Measurements from ENCODE around the gene IGF1R. TPM values are rescaled to one million over a fixed set of nuclear protein-coding genes. Genes with fewer than 3 reads are reported as not detected.

The IGF1R gene
- total and polyA plus RNA-seq, 2 of the 8 experiments (the other 6 are each of a cell fraction or from before 2014, with no cell fraction given), result 32.9 to 109 TPM

GRCh38 chr15:99006146-99006545, 357.8 kb downstream of the IGF1R start:
- H2BK12ac ChIP-seq (ENCODE audit: low read depth, low read length), result no peak overlapping the region
- H2AFZ ChIP-seq (ENCODE audit: low read length), result peak overlapping the region; percentile 77; the same call in 1 of the 2 replicates
- H3K4me3 ChIP-seq (ENCODE audit: extremely low read depth in 1 of 4, insufficient read depth in 2 of 4, low read depth in 3 of 4, low read length in 4 of 4), result no peak overlapping the region
- no peaks in the 10 kb centered on the region for H4K20me1 ChIP-seq (replicated peaks in 1 of 2; ENCODE audit: control insufficient read depth in 1 of 2, insufficient read depth in 2 of 2, low read length in 2 of 2)
- no peaks in the 10 kb centered on the region; a peak in 2 of 7 replicates for H3K27me3 ChIP-seq (replicated peaks in 1 of 4; ENCODE audit: control insufficient read depth in 3 of 4, extremely low read depth in 1 of 4, insufficient read depth in 3 of 4, low read length in 3 of 4)
- H3K36me3 ChIP-seq (ENCODE audit: control insufficient read depth in 2 of 4, insufficient read depth in 4 of 4, low read length in 3 of 4), result no peaks in the 10 kb centered on the region
- H3K56ac ChIP-seq (replicated peaks; ENCODE audit: insufficient read length, low read depth, low read length), result no peak overlapping the region
- TF ChIP-seq SIN3A (conservative IDR thresholded peaks at IDR 0.05 in 1 of 2, IDR thresholded peaks at IDR 0.05 in 1 of 2; ENCODE audit: low read depth in 1 of 2, low read length in 2 of 2) (no peak), TCF12 (IDR thresholded peaks at IDR 0.05; ENCODE audit: low read depth, low read length) (no peak), MAFK (IDR thresholded peaks at IDR 0.05; ENCODE audit: low read depth, low read length) (no peak), GTF2F1 (IDR thresholded peaks at IDR 0.05; ENCODE audit: borderline replicate concordance, low read depth, low read length) (no peak), POLR2A (IDR thresholded peaks at IDR 0.05; ENCODE audit: control extremely low read depth in 1 of 2, low read depth in 2 of 2, low read length in 2 of 2) (no peak), KDM4A (IDR thresholded peaks at IDR 0.05; ENCODE audit: low read depth, low read length, severe bottlenecking) (no peak), SRF (IDR thresholded peaks at IDR 0.05; ENCODE audit: low read depth, low read length) (no peak)
- H4K8ac ChIP-seq (ENCODE audit: extremely low read depth, insufficient read depth, low read length), result no peak overlapping the region
- H2AK5ac ChIP-seq (ENCODE audit: low read depth, low read length), result no peak overlapping the region
- H3K23ac ChIP-seq (ENCODE audit: insufficient read length), result no peak overlapping the region
- H3K9ac ChIP-seq (replicated peaks in 1 of 4; ENCODE audit: extremely low read depth in 1 of 4, low read depth in 3 of 4, low read length in 3 of 4), result no peak overlapping the region
- no peak for FAIRE-seq
- H3K9me3 ChIP-seq (ENCODE audit: insufficient read depth in 2 of 2, low read depth in 1 of 2, low read length in 1 of 2), result peaks cover 0 to 6% of the 10 kb centered on the region in 2 experiments; a peak in 1 of 4 replicates
- H3K79me1 ChIP-seq (ENCODE audit: low read depth, low read length), result no peaks in the 10 kb centered on the region
- no peak overlapping the region for H3K27ac ChIP-seq (ENCODE audit: low read depth, low read length)
- no peak overlapping the region for H2BK120ac ChIP-seq (replicated peaks; ENCODE audit: low read depth, low read length)
- no peaks in the 10 kb centered on the region for H3K23me2 ChIP-seq (ENCODE audit: low read depth, low read length)
- no peak overlapping the region for H3K4ac ChIP-seq (replicated peaks; ENCODE audit: insufficient read length, low read depth, low read length)
- H2BK15ac ChIP-seq (ENCODE audit: low read length), result peak overlapping the region; percentile 34; the same call in 1 of the 2 replicates
- H3K18ac ChIP-seq (ENCODE audit: extremely low read depth, low read length), result no peak overlapping the region
- no peak overlapping the region; the same call in 1 of the 2 replicates for H2BK5ac ChIP-seq (ENCODE audit: low read depth, low read length)
- ChIA-PET POLR2A (ENCODE audit: partially characterized antibody) (interaction anchor here (1.5 kb wide), 1 partner anchor 39 kb away, joined by 4 read pairs; no protein-coding TSS in a partner anchor), CTCF (ENCODE audit: partially characterized antibody) (interaction anchor here (0.6 to 1.2 kb wide), 4 partner anchors 15 to 483 kb away, joined by 3 to 5 read pairs (median 3); no protein-coding TSS in a partner anchor)
- no peak for DNase-seq (ENCODE audit: low read depth in 1 of 2, low spot score in 2 of 2)
- H3K4me2 ChIP-seq (ENCODE audit: insufficient read depth in 1 of 2, low read depth in 2 of 2, low read length in 2 of 2), result no peak overlapping the region
- peaks cover 0 to 4% (median 0%) of the 10 kb centered on the region in 4 experiments; a peak in 1 of 7 replicates for H3K4me1 ChIP-seq (replicated peaks in 1 of 4; ENCODE audit: control insufficient read depth in 3 of 4, insufficient read depth in 4 of 4, low read length in 3 of 4)
- no peaks in the 10 kb centered on the region for H3K79me2 ChIP-seq (ENCODE audit: control insufficient read depth in 1 of 2, insufficient read depth in 2 of 2, low read length in 2 of 2)
- 89% methylated on average over 9 of the region's 9 CpGs; no CpG with 5 or more reads in 1 of the 2 experiments for WGBS, 2 experiments (ENCODE audit: extremely low coverage in 1 of 2, insufficient coverage in 1 of 2, insufficient read length in 1 of 2, insufficient replicate concordance in 2 of 2, low coverage in 1 of 2, low lambda C conversion rate in 2 of 2, missing lambda C conversion rate in 1 of 2)
- no peak overlapping the region for H4K5ac ChIP-seq (ENCODE audit: insufficient read length, low read depth, low read length)
- 0 out of 2 replicates have a peak overlapping the region, but pooled peaks have one; percentile 77 for H2BK20ac ChIP-seq (ENCODE audit: low read length)
- H4K91ac ChIP-seq (replicated peaks; ENCODE audit: insufficient read length, low read length), result no peak overlapping the region
- no peak overlapping the region for H3K14ac ChIP-seq (ENCODE audit: insufficient read length)
